Measurements from ENCODE around the gene ZNF169.
"Not testable (repeated sequence)": the region's sequence is repeated elsewhere in the genome, so short reads cannot be mapped to it uniquely, and the experiment has no call there.

The ZNF169 gene

GRCh38 chr9:94259077-94259862, at the start of gene ZNF169:
Gene ZNF169 (plus strand): TSS chr9:94259298. CDS start chr9:94278813, 19,515 bp downstream.
- Histone ChIP-seq H3K9me3 (ENCODE audit: control insufficient read depth, low read length) (no peaks in the 10 kb centered on the region), H3K9ac (ENCODE audit: low read length) (peak within 1 kb of the TSS; percentile 94), H3K27me3 (replicated peaks; ENCODE audit: control insufficient read depth, insufficient read depth, low read length) (peaks cover 6% of the 10 kb centered on the region), H3K36me3 (ENCODE audit: control insufficient read depth, insufficient read depth, low read length, severe bottlenecking) (no peaks in the 10 kb centered on the region), H3K4me1 (ENCODE audit: control insufficient read depth, insufficient read depth, low read length) (peaks cover 12% of the 10 kb centered on the region), H3K4me3 (ENCODE audit: low read length) (peak within 1 kb of the TSS; percentile 99)
- DNase-seq (ENCODE audit: low read depth), result peak; percentile 95

DNA sequence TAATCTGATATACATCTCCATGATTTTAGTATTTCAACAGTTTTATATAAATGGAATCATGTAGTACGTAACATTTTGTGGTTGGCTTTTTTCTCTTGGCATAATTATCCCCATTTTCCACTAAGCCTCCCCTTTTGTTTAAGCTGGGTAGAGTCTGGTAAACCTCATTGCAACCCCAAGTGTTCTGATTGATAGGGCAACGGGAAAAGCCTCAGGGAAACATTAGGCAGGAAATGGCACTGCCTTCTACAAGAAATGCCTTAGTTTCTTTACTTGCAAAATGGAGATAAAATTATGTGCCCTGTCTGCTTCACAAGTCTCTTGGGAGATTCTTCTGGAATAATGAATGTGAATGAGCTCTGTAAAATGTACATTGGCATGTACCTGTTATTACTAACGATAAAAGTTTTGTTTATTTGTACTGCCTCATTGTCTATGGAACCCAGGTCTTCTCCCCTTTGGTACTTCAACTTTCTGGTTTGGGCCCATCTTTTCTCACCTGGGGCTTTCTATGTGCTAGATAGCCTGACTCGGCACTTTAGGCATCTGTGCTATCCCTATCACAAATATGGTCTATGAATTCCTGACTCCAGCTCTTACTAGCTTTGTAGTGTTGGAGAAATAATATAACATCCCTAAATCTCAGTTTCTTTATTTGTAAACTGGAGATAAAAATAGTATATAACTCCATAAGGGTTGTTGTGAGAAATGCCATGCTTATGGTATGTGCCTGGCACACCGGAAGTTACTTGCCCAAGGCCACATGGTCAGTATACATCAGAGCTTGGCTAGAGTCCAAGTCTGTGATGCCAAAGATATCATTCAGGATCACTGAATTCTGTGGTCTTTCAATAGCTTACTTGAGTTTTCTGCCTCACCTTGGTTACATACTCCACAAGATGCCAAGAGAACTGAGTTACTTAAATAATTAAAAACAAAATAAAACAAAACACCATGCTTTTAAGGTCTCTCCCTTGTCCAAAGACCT, 48.2 kb upstream of the ZNF169 start:
- H3K9ac ChIP-seq (ENCODE audit: low read length), result no peak overlapping the region
- H3K4me3 ChIP-seq (ENCODE audit: low read length), result no peak overlapping the region
- H3K4me1 ChIP-seq (ENCODE audit: control insufficient read depth, insufficient read depth, low read length), result no peaks in the 10 kb centered on the region
- H3K9me3 ChIP-seq (ENCODE audit: control insufficient read depth, low read length), result peaks cover 14% of the 10 kb centered on the region
- no peaks in the 10 kb centered on the region for H3K36me3 ChIP-seq (ENCODE audit: control insufficient read depth, insufficient read depth, low read length, severe bottlenecking)
- DNase-seq (ENCODE audit: low read depth), result peak; percentile 8
- H3K27me3 ChIP-seq (replicated peaks; ENCODE audit: control insufficient read depth, insufficient read depth, low read length), result no peaks in the 10 kb centered on the region

DNA sequence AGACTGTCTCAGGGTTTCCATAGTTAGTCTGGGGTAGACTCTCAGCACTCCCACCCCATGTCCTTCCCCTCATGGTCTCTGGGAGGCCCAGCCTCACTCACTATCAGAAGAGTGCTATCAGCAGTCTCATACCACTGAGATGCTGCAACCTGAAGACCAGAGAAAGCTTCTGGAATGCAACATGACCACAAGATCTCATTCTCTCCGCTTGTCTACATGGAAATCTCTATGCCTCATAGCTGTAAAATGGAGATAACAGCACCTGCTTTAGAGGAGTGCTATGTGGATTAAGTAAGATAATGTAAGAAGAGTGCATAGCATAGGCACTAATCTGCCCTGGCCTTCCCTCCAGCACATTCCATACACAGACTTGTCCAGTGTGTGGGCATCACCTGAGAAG, 47.0 kb upstream of the ZNF169 start:
- Histone ChIP-seq H3K27me3 (replicated peaks; ENCODE audit: control insufficient read depth, insufficient read depth, low read length) (peaks cover 3% of the 10 kb centered on the region), H3K4me1 (ENCODE audit: control insufficient read depth, insufficient read depth, low read length) (no peaks in the 10 kb centered on the region), H3K9ac (ENCODE audit: low read length) (no peak overlapping the region), H3K4me3 (ENCODE audit: low read length) (no peak overlapping the region), H3K9me3 (ENCODE audit: control insufficient read depth, low read length) (peaks cover 12% of the 10 kb centered on the region), H3K36me3 (ENCODE audit: control insufficient read depth, insufficient read depth, low read length, severe bottlenecking) (no peaks in the 10 kb centered on the region)
- DNase-seq (ENCODE audit: low read depth), result no peak

- DNase-seq (ENCODE audit: low read depth), result no peak
Observed at GRCh38 chr9:94212531-94212930, 46.6 kb upstream of the ZNF169 start.

GRCh38 chr9:94213511-94214124, 45.5 kb upstream of the ZNF169 start:
- no peaks in the 10 kb centered on the region for H3K9me3 ChIP-seq (ENCODE audit: control insufficient read depth, low read length)
- peak; percentile 92 for DNase-seq (ENCODE audit: low read depth)
- no peaks in the 10 kb centered on the region for H3K4me1 ChIP-seq (ENCODE audit: control insufficient read depth, insufficient read depth, low read length)

More at GRCh38 chr9:94212531-94212930, 46.6 kb upstream of the ZNF169 start:
- Histone ChIP-seq H3K36me3 (ENCODE audit: control insufficient read depth, insufficient read depth, low read length, severe bottlenecking) (no peaks in the 10 kb centered on the region), H3K4me1 (ENCODE audit: control insufficient read depth, insufficient read depth, low read length) (no peaks in the 10 kb centered on the region), H3K4me3 (ENCODE audit: low read length) (no peak overlapping the region), H3K27me3 (replicated peaks; ENCODE audit: control insufficient read depth, insufficient read depth, low read length) (peaks cover 3% of the 10 kb centered on the region), H3K9me3 (ENCODE audit: control insufficient read depth, low read length) (peaks cover 8% of the 10 kb centered on the region), H3K9ac (ENCODE audit: low read length) (no peak overlapping the region)

GRCh38 chr9:94222870-94223269, 36.2 kb upstream of the ZNF169 start:
- Histone ChIP-seq H3K9ac (ENCODE audit: low read length) (no peak overlapping the region), H3K4me3 (ENCODE audit: low read length) (no peak overlapping the region), H3K27me3 (replicated peaks; ENCODE audit: control insufficient read depth, insufficient read depth, low read length) (no peaks in the 10 kb centered on the region), H3K36me3 (ENCODE audit: control insufficient read depth, insufficient read depth, low read length, severe bottlenecking) (no peaks in the 10 kb centered on the region), H3K9me3 (ENCODE audit: control insufficient read depth, low read length) (peaks cover 7% of the 10 kb centered on the region), H3K4me1 (ENCODE audit: control insufficient read depth, insufficient read depth, low read length) (no peaks in the 10 kb centered on the region)
- no peak for DNase-seq (ENCODE audit: low read depth)

More at GRCh38 chr9:94213511-94214124, 45.5 kb upstream of the ZNF169 start:
- H3K9ac ChIP-seq (ENCODE audit: low read length), result no peak overlapping the region
- no peaks in the 10 kb centered on the region for H3K36me3 ChIP-seq (ENCODE audit: control insufficient read depth, insufficient read depth, low read length, severe bottlenecking)
- H3K4me3 ChIP-seq (ENCODE audit: low read length), result no peak overlapping the region
- H3K27me3 ChIP-seq (replicated peaks; ENCODE audit: control insufficient read depth, insufficient read depth, low read length), result peaks cover 3% of the 10 kb centered on the region

GRCh38 chr9:94225413-94225812, 33.7 kb upstream of the ZNF169 start:
- H3K9ac ChIP-seq (ENCODE audit: low read length); H3K36me3 ChIP-seq (ENCODE audit: control insufficient read depth, insufficient read depth, low read length, severe bottlenecking); DNase-seq (ENCODE audit: low read depth); H3K4me1 ChIP-seq (ENCODE audit: control insufficient read depth, insufficient read depth, low read length); H3K27me3 ChIP-seq (replicated peaks; ENCODE audit: control insufficient read depth, insufficient read depth, low read length); H3K4me3 ChIP-seq (ENCODE audit: low read length): not testable (repeated sequence)
- peaks cover 17% of the 10 kb centered on the region for H3K9me3 ChIP-seq (ENCODE audit: control insufficient read depth, low read length)

DNA sequence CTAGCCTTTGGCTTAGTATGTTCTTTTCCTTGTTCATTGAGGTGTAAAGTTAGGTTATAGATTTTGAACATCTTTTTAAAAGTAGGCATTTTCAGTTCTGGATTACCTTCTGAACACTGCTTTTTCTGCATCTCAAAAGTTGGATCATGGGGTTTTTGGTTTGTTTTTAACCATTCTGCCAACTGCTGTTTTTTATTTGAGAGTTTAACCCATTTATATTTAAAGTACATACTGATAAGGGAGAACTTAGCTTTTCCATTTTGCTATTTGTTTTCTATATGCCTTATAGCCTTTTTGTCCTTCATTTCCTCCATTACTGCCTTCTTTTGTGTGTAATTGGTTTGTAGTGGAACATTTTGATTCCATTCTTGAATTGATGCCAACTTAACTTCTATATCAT, 30.5 kb upstream of the ZNF169 start:
- Histone ChIP-seq H3K36me3 (ENCODE audit: control insufficient read depth, insufficient read depth, low read length, severe bottlenecking) (no peaks in the 10 kb centered on the region), H3K9ac (ENCODE audit: low read length) (no peak overlapping the region), H3K4me3 (ENCODE audit: low read length) (no peak overlapping the region), H3K4me1 (ENCODE audit: control insufficient read depth, insufficient read depth, low read length) (no peaks in the 10 kb centered on the region), H3K27me3 (replicated peaks; ENCODE audit: control insufficient read depth, insufficient read depth, low read length) (no peaks in the 10 kb centered on the region), H3K9me3 (ENCODE audit: control insufficient read depth, low read length) (peaks cover 17% of the 10 kb centered on the region)
- no peak for DNase-seq (ENCODE audit: low read depth)

DNA sequence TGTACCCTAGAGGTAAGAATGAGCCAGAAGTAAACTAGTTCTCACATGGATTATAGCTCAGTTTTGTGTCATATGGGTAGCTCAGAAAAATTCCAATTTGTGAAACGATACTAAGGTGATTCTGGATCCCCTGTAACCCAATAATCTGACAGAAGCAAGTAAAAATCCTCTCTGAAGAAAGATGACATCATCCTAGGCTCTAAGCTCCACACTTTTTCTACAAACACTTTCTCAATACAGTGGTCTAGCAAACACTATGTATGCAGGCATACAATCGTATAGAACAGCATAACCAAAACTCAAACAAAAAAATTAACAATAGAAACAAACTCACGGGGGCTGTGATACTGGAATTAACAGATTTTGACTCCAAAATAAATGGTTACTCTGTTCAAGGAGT, 26.7 kb upstream of the ZNF169 start:
- Histone ChIP-seq H3K4me3 (ENCODE audit: low read length) (no peak overlapping the region), H3K4me1 (ENCODE audit: control insufficient read depth, insufficient read depth, low read length) (no peaks in the 10 kb centered on the region), H3K9ac (ENCODE audit: low read length) (no peak overlapping the region), H3K9me3 (ENCODE audit: control insufficient read depth, low read length) (peaks cover 12% of the 10 kb centered on the region), H3K27me3 (replicated peaks; ENCODE audit: control insufficient read depth, insufficient read depth, low read length) (no peaks in the 10 kb centered on the region), H3K36me3 (ENCODE audit: control insufficient read depth, insufficient read depth, low read length, severe bottlenecking) (no peaks in the 10 kb centered on the region)
- DNase-seq (ENCODE audit: low read depth), result no peak

DNA sequence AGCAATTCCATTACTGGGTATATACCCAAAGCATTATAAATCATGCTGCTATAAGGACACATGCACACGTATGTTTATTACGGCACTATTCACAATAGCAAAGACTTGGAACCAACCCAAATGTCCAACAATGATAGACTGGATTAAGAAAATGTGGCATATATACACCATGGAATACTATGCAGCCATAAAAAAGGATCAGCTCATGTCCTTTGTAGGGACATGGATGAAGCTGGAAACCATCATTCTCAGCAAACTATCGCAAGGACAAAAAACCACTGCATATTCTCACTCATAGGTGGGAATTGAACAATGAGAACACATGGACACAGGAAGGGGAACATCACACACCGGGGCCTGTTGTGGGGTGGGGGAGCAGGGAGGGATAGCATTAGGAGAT, 18.0 kb upstream of the ZNF169 start:
- DNase-seq (ENCODE audit: low read depth); H3K9ac ChIP-seq (ENCODE audit: low read length); H3K9me3 ChIP-seq (ENCODE audit: control insufficient read depth, low read length); H3K4me3 ChIP-seq (ENCODE audit: low read length); H3K36me3 ChIP-seq (ENCODE audit: control insufficient read depth, insufficient read depth, low read length, severe bottlenecking); H3K27me3 ChIP-seq (replicated peaks; ENCODE audit: control insufficient read depth, insufficient read depth, low read length); H3K4me1 ChIP-seq (ENCODE audit: control insufficient read depth, insufficient read depth, low read length): not testable (repeated sequence)

DNA sequence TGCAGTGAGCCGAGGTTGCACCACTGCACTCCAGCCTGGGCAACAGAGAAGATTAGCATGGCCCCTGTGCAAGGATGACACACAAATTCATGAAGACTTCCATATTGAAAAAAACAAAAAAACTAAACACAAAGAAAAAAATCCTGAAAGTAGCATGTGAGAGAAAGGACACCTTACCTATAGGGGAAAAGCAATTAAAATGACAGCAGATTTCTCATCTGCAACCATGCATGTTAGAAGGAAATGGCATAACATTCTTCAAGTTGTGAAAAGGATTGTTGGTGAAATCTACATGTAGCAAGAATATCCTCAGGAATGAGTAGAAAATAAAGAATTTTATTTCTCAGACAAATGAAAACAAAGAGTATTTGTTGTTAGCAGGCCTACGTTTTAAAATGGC, 13.4 kb upstream of the ZNF169 start:
- Histone ChIP-seq H3K4me3 (ENCODE audit: low read length) (no peak overlapping the region), H3K27me3 (replicated peaks; ENCODE audit: control insufficient read depth, insufficient read depth, low read length) (no peaks in the 10 kb centered on the region), H3K36me3 (ENCODE audit: control insufficient read depth, insufficient read depth, low read length, severe bottlenecking) (no peaks in the 10 kb centered on the region), H3K4me1 (ENCODE audit: control insufficient read depth, insufficient read depth, low read length) (no peaks in the 10 kb centered on the region), H3K9ac (ENCODE audit: low read length) (no peak overlapping the region), H3K9me3 (ENCODE audit: control insufficient read depth, low read length) (no peaks in the 10 kb centered on the region)
- no peak for DNase-seq (ENCODE audit: low read depth)

All from adipocyte (in vitro differentiated cells).